Activated effector memory CD4-positive, alpha-beta T cell treated with Interleukin-2 at 50 U/mL for 16 hours (primary cell): Measurements from ENCODE around the gene RNF144A.

Experiments used
- DNase-seq: peaks from one replicate; pipeline ENCODE4 v3.0.0-alpha.2; 2020

Gene RNF144A

DNA sequence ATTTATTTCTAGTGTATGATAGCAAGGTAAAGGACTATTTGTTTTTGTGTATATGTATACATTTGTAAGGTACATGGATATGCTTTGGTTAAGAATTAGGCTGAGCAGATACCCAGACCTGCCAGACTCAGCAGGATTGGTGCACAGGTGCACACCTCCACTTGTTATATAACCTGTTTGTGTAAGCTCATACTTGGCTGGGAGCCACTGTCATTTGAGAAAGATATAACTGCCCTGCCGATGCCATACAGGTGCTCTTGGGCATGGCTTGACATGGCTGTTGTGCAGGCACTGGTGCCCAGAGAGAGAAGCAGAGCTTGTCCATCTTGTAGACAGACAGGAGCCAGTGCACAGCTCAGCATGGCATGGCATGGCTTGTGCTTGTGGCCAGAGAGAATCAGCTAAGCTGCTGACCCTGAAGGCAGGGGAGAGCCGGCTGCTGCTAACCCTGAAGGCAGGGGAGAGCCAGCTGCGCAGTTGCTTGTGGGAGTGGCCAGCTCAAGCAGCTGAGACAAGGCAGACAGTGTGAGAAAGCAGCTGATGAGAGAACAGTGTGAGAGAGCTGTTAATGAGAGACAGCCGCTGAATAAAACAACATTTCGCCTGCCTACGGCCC lies 136.5 kb downstream of the RNF144A start:
- no peak for DNase-seq

DNA sequence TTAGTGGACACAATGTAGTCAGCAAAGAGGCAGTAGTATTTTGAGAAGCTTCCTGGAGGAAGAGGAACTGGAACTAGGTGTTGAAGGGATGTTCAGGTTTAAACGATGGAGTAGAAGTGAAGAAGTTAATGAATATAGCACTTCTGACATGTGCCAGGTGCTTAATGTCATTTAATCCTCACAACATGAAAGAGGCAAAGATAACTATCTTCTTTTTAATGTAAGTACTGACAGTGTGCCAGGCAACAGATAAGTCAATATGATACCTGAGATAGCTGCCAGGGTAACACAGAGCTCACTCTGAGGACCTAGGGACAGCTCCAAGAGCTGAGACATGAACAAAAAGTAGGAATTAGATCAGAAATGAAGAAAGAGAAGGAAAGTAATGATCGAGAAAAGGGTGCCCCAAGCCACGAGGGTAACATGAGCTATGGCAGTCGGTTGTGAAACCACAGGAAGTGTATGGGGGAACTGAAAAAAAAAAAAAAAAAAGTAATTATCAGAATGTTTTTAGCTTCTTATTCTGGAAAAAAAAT lies 140.7 kb downstream of the RNF144A start:
- DNase-seq: no peak

DNA sequence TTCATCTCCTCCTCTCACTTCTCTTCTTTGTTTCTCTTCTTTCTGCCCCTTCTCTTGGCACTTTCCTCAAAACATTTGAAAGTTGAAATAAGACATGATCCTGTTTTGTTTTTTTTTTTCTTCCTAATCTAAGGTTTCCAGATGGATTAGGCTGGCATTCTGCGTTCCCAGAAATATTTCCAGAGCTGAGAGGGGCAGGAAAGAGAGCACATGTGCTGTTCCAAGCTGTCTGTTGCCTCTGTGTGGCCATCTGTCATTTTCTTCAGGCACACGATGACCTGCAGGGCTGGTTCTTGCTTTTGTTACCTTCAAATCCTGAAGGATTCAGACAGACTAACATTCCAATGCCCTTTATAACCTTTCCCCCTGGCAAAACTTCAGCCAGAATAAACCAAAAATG lies 142.9 kb downstream of the RNF144A start:
- no peak for DNase-seq

DNA sequence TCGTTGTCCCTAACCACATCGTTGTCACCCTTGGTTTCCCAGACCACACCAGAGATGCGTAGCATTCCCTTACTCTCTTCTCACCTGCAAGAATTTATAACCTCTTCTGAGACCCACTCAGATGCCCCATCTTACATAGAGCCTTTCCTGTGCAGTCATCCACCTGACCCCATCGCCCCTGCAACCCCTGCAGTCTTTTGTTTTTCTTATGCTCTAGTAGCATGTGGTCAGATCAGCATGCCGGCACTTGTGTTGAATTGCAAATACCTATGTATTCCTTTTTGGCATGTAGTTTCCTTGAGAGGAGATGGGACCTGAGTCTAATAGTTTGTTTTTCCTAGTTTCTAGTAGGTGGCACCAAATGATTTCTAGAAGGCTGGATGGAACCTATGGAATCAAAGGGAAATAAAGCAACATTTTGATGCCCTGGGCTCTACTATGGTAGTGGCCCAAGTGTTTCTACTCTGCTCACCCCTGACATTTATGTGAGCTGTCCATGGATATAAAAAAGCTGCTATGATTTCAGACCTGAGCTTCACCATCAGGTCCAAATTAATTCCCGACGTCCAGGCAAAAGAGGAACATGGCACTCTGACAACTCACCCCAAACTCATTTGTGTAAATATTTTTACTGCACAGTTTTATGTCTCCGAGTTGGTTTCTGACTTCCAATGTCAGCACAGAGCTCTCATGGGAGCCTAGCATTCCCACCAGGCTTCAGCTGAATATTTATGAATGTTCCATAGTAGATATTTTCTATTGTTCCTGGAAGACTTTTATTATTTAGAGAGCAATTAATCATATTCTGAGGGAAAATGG lies 143.6 kb downstream of the RNF144A start:
- DNase-seq: no peak

DNA sequence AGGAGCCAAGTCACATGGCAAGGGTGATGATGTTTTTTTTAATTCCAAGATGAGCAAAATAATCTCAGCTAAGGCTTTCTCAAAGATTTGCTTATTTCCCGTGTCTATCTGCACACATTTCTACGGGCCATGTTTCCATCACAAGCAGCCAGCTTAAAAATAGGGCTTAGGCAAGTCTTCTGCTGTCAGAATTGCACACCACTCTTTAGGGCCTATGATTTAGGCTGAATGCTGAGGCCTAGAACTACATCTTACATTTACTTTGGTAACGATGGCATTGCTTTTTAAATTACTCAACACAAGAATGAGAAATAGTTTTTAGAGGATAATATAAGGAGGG lies 144.2 kb downstream of the RNF144A start:
- DNase-seq: no peak

DNA sequence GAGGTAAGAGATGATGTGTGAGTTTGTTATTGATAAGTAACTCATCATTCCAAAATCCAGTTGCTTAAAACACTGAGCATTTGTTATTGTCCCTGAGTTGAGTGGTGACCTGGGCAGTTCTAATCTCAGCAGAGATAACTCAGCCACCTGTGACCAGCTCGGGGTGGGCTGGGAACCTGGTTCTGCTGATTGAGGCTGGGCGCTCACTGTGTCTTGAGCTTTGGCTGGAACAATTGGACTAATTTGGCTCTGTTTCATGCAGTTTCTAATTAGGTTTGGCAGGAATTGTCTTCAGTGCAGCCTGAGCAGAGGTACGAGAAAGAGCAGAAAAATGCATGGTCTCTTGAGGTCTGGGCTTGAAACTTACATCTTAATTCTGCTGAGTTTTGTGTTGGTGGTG lies 144.7 kb downstream of the RNF144A start:
- no peak for DNase-seq

DNA sequence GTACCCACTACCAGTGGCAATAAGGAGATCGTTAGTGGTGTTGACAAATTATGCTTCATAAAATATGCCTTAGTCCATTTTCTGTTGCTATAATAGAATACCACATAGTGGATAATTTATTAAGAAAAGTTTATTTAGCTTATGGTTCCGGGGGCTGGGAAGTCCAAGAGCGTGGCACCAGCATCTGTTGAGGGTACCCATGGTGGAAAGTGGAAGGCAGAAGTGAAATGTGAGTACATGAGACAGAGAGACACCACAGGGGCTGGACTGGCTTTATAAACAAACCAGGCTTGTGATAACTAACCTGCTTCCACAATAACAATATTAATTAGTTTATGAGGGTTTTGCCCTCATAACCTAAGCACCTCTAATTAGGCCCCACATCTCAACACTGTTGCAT lies 146.6 kb downstream of the RNF144A start:
- DNase-seq: no peak

DNA sequence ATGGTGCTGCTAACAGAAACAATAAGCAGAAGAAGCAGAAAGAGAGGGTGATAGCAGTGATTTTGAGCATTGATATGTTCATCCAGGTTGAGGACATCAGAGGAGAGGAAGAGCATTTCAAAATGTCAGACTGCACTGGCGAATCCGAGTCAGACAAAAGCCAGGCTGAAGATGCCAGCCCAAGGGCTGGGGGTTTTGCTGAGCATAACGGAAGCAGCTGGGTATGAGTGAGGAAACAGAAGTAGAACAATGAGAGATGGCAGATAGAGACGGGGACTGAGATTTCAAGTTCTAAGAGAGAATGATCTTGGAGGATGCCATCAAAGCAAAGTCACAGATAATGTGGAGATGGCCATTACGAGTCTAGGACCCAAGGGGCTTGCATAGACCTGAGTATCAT lies 151.2 kb downstream of the RNF144A start:
- DNase-seq: no peak

DNA sequence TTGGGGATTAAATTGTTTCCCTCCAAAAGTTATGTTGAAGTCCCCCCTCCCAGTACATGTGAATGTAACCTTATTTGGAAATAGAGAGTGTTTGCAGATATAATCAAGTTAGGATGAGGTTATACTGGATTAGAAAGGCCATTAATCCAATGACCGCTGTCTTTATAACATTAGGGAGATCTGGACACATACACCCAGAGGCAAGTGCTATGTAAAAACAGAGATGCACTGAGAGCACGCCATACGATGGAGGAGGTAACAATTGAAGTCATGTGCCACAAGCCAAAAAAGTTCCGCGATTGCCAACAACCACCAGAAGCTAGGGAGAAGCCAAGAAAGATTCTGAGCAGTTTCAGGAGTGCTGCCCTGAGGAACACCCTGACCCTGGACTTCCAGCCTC lies 153.3 kb downstream of the RNF144A start:
- DNase-seq: no peak

DNA sequence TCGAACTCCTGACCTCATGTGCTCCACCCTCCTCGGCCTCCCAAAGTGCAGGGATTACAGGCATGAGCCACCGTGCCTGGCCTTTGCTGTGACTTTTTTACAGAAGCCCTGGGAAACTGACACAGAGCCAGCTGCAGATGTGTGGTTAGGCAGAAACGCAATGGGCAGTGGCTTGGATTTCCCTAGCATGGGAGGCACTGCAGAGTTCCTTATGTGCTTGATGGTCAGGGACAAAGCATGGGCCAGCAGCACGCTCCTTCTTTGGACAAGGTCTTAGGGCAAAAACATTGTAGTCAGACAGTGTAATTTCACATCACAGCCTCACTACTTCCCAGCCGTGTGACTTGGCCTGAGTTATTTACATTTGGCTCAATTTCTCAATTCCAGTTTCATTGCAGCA lies 153.9 kb downstream of the RNF144A start:
- DNase-seq: no peak

DNA sequence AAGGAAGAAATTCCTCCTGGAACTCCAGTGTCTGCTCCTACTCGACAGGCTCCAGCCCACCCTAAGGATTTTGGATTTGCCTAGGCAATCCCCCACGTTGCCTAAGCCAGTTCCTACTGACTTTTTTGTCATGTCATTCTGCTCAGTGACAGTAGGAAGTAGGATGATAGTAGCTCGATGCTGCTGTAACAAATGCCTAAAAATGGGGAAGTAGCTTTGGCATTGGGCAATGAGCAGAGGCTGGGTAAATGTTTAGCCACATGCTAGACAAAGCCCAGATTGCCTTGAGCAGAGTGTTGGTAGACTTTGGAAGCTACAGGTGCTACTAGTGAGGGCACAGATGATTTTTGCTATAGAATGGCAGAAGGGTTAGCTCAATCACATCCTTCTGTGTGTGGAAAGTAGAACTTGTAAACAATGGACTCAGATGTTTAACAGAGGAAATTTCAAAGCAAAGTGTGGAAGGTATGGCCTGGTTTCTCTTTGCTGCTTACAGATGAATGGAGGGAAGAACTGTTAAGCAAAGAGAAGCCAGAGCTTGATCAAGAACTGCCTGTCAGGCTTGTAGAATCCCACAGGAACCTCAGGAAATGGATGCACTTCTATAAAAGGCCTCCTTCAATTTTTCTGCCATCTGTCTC lies 154.8 kb downstream of the RNF144A start:
- no peak for DNase-seq

DNA sequence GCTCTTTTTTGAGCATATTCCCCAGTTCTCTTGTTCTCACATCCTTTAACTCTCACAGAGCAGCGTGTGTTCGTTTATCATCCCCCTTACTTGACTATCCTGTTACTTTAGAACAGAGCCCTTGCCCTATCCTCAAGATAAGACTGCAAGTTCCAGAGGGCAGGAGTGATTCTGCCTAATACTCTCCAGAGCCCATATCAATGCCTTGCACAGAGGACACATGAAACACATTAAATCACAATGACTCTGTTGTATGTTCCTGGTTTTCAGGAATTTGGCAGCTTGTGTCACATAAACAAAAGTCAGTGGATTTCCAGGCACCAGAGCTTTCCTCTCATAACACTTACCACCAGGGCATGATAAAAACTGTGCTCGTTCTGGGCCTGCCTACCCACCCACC lies 156.7 kb downstream of the RNF144A start:
- DNase-seq: no peak

DNA sequence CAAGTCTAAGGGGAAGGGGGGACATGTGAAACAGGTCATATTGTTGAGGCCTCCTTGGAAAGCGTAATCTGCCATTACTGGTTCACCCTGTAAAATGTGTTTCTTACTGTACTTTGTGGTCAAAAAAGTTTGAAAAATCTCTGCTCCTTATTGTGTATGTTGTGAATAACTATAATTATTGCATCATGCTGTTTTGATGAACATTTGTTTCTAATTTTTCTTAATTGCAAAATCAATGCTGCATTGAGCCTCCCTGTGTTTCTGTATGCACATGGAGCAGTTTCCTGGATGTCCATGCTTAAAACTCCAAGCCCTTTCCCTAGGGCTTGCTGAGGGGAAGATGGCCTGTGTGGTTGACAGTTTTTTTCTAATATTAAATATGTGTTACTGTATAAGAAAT lies 158.6 kb downstream of the RNF144A start:
- DNase-seq: no peak

DNA sequence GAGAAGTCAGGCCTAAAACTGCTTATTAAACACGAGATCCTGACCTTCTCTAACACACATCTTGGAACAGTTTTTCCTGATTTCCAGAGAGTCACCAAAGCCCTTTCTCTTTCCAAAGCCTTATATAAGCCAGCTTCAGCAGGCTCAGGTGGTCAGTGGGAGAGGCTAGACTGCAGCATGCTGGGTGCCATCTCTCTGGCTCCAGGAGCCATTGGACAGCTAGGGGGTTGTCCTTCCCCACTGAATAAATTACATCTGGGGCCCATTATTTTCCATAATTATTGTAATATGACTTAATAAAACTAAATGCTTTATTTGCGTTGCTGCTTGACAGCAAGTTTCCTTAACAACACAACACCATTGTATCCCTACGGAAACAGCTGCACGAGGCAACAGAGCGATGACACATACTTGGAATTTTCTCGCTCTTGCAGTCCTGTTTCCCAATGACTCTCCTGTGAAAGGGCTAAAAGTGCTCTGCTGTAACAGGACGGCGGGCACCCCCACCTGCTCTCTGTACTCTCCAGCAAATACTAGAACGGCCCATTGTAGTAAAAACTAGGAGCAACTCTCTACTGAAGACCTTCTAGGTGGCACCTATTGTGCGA lies 160.6 kb downstream of the RNF144A start:
- DNase-seq: no peak

DNA sequence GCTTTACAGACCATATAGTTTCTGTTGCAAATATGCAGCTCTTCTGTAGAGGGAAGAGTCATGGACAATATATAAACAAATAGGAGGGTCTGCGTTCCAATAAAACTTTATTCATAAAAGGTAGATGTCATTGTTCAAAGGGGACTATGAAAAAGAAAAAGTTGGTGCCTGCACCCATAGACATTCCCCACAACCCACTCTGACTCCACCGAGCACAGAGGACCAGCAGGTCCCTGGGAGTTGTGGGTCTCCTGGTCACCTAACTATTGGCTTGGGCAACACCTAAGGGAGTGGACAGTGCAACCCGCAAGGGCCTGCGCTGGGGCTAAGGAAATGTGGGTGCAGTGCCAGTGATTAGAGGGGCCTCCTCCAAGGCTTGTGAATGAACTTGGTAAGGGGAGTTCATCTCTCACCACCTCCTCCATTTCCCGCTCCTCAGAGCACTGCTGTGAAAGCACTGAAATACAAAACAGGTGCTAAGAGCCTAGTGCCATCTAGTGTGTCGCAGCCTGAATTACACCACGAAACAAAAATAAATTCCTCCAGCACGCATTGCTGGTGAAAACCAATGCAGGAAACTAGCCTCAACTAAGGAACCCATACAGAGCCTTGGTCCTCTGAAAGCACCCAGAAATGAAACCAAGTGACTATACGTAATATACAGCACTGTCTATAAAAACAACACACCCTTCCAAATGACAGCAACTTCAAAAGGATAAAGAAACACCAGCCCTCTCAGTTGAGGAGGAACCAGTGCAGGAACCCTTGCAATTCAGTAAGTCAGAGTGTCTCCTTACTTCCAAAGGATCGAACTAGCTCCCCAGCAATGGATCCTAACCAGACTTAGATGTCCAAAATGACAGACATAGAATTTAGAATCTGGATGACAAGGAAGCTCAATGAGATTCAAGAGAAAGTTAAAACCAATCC lies 166.6 kb downstream of the RNF144A start:
- no peak for DNase-seq

DNA sequence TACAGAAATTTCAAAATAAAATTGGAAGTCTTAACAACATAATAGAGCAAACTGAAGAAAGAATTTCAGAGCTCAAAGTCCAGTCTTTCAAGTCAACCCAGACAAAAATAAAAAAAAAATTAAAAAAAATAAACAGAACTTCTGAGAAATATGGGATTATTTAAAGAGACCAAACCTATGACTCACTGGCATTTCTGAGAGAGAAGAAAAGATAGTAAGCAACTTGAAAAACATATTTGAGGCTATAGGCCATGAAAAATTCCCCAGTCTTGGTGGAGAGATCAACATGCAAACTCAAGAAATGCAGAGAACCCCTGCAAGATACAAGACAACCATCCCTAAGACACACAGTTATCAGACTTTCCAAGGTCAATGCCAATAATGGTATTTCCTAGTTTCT lies 167.4 kb downstream of the RNF144A start:
- no peak for DNase-seq

DNA sequence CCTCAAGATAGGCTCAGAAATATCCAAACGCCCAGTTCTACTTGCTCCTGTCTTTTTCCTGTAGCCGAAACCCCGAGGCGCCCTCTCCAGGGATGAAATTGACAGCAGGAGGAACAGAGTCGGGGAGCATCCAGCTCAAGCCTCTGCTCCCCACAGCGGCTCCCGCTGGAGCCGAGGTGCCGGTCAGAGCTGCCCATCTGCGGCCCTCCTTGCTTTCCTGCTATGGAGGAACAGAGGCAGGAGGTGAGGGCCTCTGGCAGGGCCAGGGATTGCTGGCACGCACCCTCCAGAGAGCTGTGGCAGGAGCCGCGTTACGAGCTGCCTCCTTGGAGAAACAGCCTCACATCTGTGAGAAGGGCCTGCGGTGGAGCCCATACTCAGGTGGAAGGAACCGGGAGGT lies 172.1 kb downstream of the RNF144A start:
- DNase-seq: no peak

DNA sequence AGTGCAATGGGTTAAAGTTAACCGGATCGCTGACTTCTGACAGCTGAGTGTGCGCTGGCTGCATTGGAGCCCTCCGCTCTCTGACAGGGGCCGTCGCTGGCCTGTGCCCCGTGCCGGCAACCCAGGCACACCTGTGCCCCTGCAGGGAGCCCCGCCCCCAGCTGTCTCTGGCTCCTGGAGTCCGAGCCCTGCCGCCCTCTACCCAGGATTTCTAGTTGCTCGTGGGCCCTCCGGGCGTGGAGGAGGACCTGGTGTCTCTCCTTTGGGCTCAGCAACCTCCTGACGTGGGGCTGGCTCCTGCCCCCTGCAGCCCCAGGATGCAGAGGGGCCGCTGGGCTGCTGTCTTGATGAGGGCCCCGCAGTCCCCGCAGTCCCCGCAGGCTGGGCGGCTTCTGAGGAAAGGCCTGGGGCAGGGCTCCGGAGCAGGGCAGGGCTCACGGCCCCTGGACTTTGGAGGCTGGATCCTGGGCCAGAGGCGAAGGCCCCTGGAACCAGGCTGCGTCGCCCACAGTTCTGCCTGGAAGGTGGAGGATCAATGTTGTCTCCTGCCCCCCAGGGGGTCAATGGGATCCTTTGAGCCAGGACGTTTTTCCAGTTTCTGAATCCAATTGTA lies 172.8 kb downstream of the RNF144A start:
- no peak for DNase-seq

DNA sequence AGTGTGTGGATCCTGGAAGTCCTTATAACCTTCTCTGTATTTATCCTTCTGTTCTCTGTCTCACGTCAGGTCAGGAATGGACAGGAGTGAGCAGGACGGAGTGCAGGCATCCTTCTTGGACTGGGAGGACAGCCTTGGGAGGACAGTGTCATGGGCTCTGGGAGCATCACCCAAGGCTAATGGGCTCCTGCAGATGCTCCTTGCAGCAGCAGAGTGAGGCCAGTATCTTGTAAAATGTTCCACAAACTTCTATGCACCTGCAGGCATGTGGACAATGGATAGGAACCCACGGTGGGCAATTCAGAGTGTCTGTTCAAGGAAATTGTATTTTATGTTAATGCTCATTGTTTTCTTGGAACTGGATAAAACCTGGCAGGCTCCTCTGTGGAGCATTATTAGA lies 176.2 kb downstream of the RNF144A start:
- no peak for DNase-seq
